Tibial nerve (tissue), 4 donors: ENCODE measurements around the gene CLCF1.

Experiments
- EP300 ChIP-seq, 2 donors: sonication (generic); formaldehyde crosslinking; IDR thresholded peaks; one replicate each; pipeline ENCODE4 v1.6.1; 2017; ENCODE audit warnings: antibody characterized with exemption in 2 of 2, mild to moderate bottlenecking in 1 of 2
- TF ChIP-seq, protein P1 (sequence below), 5 experiments: fragments of 200-600 bp in 3 of 5; fragments of 450-650 bp in 2 of 5; sonication (generic) in 3 of 5; IDR thresholded peaks; one replicate each; pipeline ENCODE4 v1.5.1; 2016 to 2019; ENCODE audit warnings: antibody characterized with exemption in 5 of 5, mild to moderate bottlenecking in 3 of 5, moderate library complexity in 2 of 5

DNA sequence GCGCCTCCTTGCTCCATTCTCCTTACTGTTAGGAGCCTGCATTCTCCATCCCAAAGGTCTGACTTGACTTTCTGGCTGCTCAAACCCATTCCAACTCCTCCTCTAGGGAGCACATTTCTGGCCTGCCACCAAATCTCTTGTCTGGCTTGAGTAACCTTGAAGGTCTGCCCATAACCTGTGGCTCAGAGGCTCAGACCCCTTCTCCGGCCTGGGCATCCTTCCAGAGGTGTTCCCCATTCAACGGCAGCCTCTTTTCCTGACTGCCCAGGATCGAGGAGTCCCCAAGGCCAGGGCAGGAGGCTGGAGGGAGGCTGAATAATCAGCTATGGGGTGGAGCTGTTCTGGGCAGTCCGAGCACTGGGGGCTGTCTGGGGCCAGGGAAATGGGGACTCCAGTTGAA lies 20.6 kb upstream of the CLCF1 start:
- TF ChIP-seq, protein P1, sequence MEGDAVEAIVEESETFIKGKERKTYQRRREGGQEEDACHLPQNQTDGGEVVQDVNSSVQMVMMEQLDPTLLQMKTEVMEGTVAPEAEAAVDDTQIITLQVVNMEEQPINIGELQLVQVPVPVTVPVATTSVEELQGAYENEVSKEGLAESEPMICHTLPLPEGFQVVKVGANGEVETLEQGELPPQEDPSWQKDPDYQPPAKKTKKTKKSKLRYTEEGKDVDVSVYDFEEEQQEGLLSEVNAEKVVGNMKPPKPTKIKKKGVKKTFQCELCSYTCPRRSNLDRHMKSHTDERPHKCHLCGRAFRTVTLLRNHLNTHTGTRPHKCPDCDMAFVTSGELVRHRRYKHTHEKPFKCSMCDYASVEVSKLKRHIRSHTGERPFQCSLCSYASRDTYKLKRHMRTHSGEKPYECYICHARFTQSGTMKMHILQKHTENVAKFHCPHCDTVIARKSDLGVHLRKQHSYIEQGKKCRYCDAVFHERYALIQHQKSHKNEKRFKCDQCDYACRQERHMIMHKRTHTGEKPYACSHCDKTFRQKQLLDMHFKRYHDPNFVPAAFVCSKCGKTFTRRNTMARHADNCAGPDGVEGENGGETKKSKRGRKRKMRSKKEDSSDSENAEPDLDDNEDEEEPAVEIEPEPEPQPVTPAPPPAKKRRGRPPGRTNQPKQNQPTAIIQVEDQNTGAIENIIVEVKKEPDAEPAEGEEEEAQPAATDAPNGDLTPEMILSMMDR (IDR thresholded peaks at IDR 0.05): no peak
- TF ChIP-seq EP300 (IDR thresholded peaks at IDR 0.05): no peak
